NCI-H1417 treated with DMSO at 0.1 percent for 48 hours (cell line): ENCODE measurements around the gene SGK2.
"Not testable (repeated sequence)": the region's sequence is repeated elsewhere in the genome, so short reads cannot be mapped to it uniquely, and the experiment has no call there.

Source experiments
- DNase-seq: peaks from one replicate; lab custom pipeline; 2025; lab: John Stamatoyannopoulos, UW

Gene SGK2

GRCh38 chr20:43563991-43564390 is 5.2 kb downstream of the SGK2 start:
- DNase-seq: no peak

GRCh38 chr20:43564455-43564854 is 5.6 kb downstream of the SGK2 start:
- DNase-seq: no peak

GRCh38 chr20:43564993-43565757 is 6.3 kb downstream of the SGK2 start:
- DNase-seq: no peak

- DNase-seq: no peak
These were observed 6.9 kb downstream of the SGK2 start for GRCh38 chr20:43565758-43566104.

- DNase-seq: no peak
These were observed 8.7 kb downstream of the SGK2 start for GRCh38 chr20:43567477-43567876.

- no peak for DNase-seq
These were observed 9.9 kb downstream of the SGK2 start for GRCh38 chr20:43568706-43569105.

GRCh38 chr20:43569282-43569681 is 10.5 kb downstream of the SGK2 start:
- DNase-seq: no peak

GRCh38 chr20:43570496-43570895 is 11.7 kb downstream of the SGK2 start:
- no peak for DNase-seq

- no peak for DNase-seq
These were observed 12.5 kb downstream of the SGK2 start for GRCh38 chr20:43571310-43571709.

- no peak for DNase-seq
These were observed 12.9 kb downstream of the SGK2 start for GRCh38 chr20:43571771-43572170.

- DNase-seq: no peak
These were observed 14.1 kb downstream of the SGK2 start for GRCh38 chr20:43572891-43573290.

- DNase-seq: no peak
These were observed 17.3 kb downstream of the SGK2 start for GRCh38 chr20:43576108-43576507.

GRCh38 chr20:43579861-43580793 is 21.3 kb downstream of the SGK2 start:
- DNase-seq: no peak

- DNase-seq: no peak
These were observed 24.5 kb downstream of the SGK2 start for GRCh38 chr20:43583133-43583864.

- no peak for DNase-seq
These were observed 25.2 kb downstream of the SGK2 start for GRCh38 chr20:43583982-43584432.

GRCh38 chr20:43584448-43585136 is 25.8 kb downstream of the SGK2 start:
- DNase-seq: no peak

- DNase-seq: no peak
These were observed 27.8 kb downstream of the SGK2 start for GRCh38 chr20:43586641-43587040.

GRCh38 chr20:43588526-43588925 is 29.7 kb downstream of the SGK2 start:
- DNase-seq: not testable (repeated sequence)

- peak; percentile 49 for DNase-seq
These were observed 31.2 kb downstream of the SGK2 start for GRCh38 chr20:43590036-43590391.

- DNase-seq: peak; percentile 83
These were observed 31.8 kb downstream of the SGK2 start, which contains the start of gene IFT52 for GRCh38 chr20:43590392-43591303. Gene IFT52 (plus strand): TSS chr20:43590937. CDS start chr20:43594699, 3,762 bp downstream.

- not testable (repeated sequence) for DNase-seq
These were observed 43.1 kb downstream of the SGK2 start for GRCh38 chr20:43601960-43602359.
